Ishikawa (cell line): ENCODE data around the gene SLC27A4.

ENCODE experiments used
- CEBPB ChIP-seq: IDR thresholded peaks from 2 replicates; pipeline ENCODE4 v1.6.1; 2012
- FOXM1 ChIP-seq: IDR thresholded peaks from 2 replicates; pipeline ENCODE4 v1.6.1; 2012; ENCODE audit warnings: low read depth, borderline replicate concordance
- TCF12 ChIP-seq: IDR thresholded peaks from 2 replicates; pipeline ENCODE4 v1.6.1; 2012; ENCODE audit warnings: low read depth
- TF ChIP-seq, protein P1 (sequence below): IDR thresholded peaks from 2 replicates; pipeline ENCODE4 v1.6.1; 2012

DNA sequence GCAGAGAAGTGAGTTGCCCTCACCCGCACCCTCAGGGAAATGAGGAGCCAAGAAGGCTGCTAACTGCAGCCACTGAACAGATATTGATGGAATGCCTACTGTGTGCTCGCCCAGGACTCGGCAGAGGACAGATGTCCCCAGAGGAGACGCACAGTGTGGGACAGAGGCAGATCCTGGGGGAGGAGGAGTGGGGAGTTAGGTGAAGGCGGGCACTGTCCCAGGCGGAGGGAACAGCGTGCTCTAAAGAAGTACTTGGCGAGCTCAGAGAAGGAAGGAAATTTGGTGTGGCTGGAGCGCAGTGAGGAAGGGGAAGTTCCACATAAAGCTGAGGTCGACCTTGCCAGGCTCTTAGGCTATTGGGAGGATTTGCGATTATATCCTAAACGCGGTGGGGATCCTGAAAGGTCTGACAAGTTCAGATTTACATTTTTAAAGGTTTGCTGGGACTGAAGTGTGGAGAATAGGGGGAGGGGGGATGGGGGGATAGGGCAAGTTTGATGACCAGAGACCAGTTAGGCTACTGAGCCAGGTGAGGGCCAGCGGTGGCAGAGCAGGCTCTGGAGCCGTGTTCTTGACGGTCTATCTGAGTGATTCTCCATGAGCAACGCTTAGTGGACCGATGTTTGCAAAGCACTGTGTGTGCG is 56.8 kb downstream of the SLC27A4 start:
- TF ChIP-seq, protein P1, sequence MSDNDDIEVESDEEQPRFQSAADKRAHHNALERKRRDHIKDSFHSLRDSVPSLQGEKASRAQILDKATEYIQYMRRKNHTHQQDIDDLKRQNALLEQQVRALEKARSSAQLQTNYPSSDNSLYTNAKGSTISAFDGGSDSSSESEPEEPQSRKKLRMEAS: no peak
- TF ChIP-seq FOXM1 (no peak), CEBPB (no peak), TCF12 (no peak)
